H9 (cell line): ENCODE results near the gene PIP5K1A. TPM values are rescaled to one million over a fixed set of nuclear protein-coding genes. Genes with fewer than 3 reads are reported as not detected.
A peak's percentile ranks its signal among the peaks of the same experiment; 100 is the strongest.

ENCODE experiments used
- DNase-seq: peaks from one replicate; pipeline ENCODE4 v3.0.0-alpha.2; 2017
- H2AFZ ChIP-seq: one replicate; pipeline ENCODE4 v1.6.1; 2013; ENCODE audit warnings: mild to moderate bottlenecking, low read length, control low read depth, moderate library complexity
- H2AK5ac ChIP-seq: 2 replicates; pipeline ENCODE4 v1.6.1; 2013; ENCODE audit warnings: low read length, control low read depth, mixed read lengths; ENCODE audit not compliant: insufficient read length
- H2BK120ac ChIP-seq: one replicate; pipeline ENCODE4 v1.6.1; 2013; ENCODE audit warnings: low read depth, mild to moderate bottlenecking, low read length, control low read depth, inconsistent platforms; ENCODE audit not compliant: poor library complexity, severe bottlenecking
- H2BK12ac ChIP-seq: 2 replicates; pipeline ENCODE4 v1.6.1; 2013; ENCODE audit warnings: low read length, control low read depth, mixed read lengths, low read depth; ENCODE audit not compliant: insufficient read length
- H2BK15ac ChIP-seq: 2 replicates; pipeline ENCODE4 v1.6.1; 2013; ENCODE audit warnings: low read depth, low read length, control low read depth
- H2BK20ac ChIP-seq: one replicate; pipeline ENCODE4 v1.6.1; 2013; ENCODE audit warnings: low read depth, mild to moderate bottlenecking, low read length, control low read depth, inconsistent platforms; ENCODE audit not compliant: poor library complexity, severe bottlenecking
- H2BK5ac ChIP-seq: 2 replicates; pipeline ENCODE4 v1.6.1; 2013; ENCODE audit warnings: low read length, control low read depth, mixed read lengths; ENCODE audit not compliant: insufficient read length
- H3K14ac ChIP-seq: 2 replicates; pipeline ENCODE4 v1.6.1; 2013; ENCODE audit warnings: low read length, control low read depth; ENCODE audit not compliant: insufficient read depth
- H3K18ac ChIP-seq: 2 replicates; pipeline ENCODE4 v1.6.1; 2013; ENCODE audit warnings: low read depth, mild to moderate bottlenecking, mixed read lengths, low read length, control low read depth; ENCODE audit not compliant: insufficient read length
- H3K23ac ChIP-seq: 2 replicates; pipeline ENCODE4 v1.6.1; 2013; ENCODE audit warnings: low read length, control low read depth, mixed read lengths, low read depth; ENCODE audit not compliant: insufficient read length
- H3K23me2 ChIP-seq: 2 replicates; pipeline ENCODE4 v1.6.1; 2013; ENCODE audit warnings: low read depth, mild to moderate bottlenecking, mixed read lengths, low read length, control low read depth; ENCODE audit not compliant: insufficient read length, poor library complexity, severe bottlenecking
- H3K27ac ChIP-seq: 2 replicates; pipeline ENCODE4 v1.5.1; 2013; ENCODE audit warnings: low read length, control low read depth, mixed read lengths, low read depth; ENCODE audit not compliant: insufficient read length
- H3K27me3 ChIP-seq: 2 replicates; pipeline ENCODE4 v1.6.1; 2013; ENCODE audit warnings: low read length, control low read depth, inconsistent platforms; ENCODE audit not compliant: insufficient read depth
- H3K4ac ChIP-seq: 2 replicates; pipeline ENCODE4 v1.6.1; 2013; ENCODE audit warnings: low read depth, mild to moderate bottlenecking, control low read depth, inconsistent platforms, low read length, moderate library complexity
- H3K4me1 ChIP-seq: 2 replicates; pipeline ENCODE4 v1.6.1; 2013; ENCODE audit warnings: low read length, control low read depth, inconsistent platforms; ENCODE audit not compliant: insufficient read depth
- H3K4me2 ChIP-seq: 2 replicates; pipeline ENCODE4 v1.6.1; 2013; ENCODE audit warnings: low read length, control low read depth, mixed read lengths; ENCODE audit not compliant: insufficient read length, insufficient read depth
- H3K56ac ChIP-seq: 2 replicates; pipeline ENCODE4 v1.6.1; 2013; ENCODE audit warnings: low read depth, mild to moderate bottlenecking, mixed read lengths, low read length, control low read depth; ENCODE audit not compliant: insufficient read length
- H3K79me1 ChIP-seq: 2 replicates; pipeline ENCODE4 v1.6.1; 2013; ENCODE audit warnings: low read depth, mild to moderate bottlenecking, moderate library complexity, low read length, control low read depth, inconsistent platforms; ENCODE audit not compliant: insufficient read depth, poor library complexity, severe bottlenecking
- H3K79me2 ChIP-seq: 2 replicates; pipeline ENCODE4 v1.6.1; 2013; ENCODE audit warnings: low read length, control low read depth, inconsistent platforms; ENCODE audit not compliant: insufficient read depth
- H3K9ac ChIP-seq: 2 replicates; pipeline ENCODE4 v1.6.1; 2013; ENCODE audit warnings: low read length, control low read depth, mixed read lengths; ENCODE audit not compliant: insufficient read length; ENCODE audit errors: extremely low read depth
- H3K9me3 ChIP-seq: one replicate; pipeline ENCODE4 v1.6.1; 2013; ENCODE audit warnings: low read depth, low read length, inconsistent platforms; ENCODE audit not compliant: control insufficient read depth
- H3T11ph ChIP-seq: one replicate; pipeline ENCODE4 v1.6.1; 2013; ENCODE audit warnings: mild to moderate bottlenecking, low read length, control low read depth, inconsistent platforms
- H4K20me1 ChIP-seq: one replicate; pipeline ENCODE4 v1.6.1; 2013; ENCODE audit not compliant: control insufficient read depth, insufficient read length, insufficient read depth
- H4K5ac ChIP-seq: 2 replicates; pipeline ENCODE4 v1.6.1; 2013; ENCODE audit warnings: low read depth, mild to moderate bottlenecking, mixed read lengths, low read length, control low read depth; ENCODE audit not compliant: insufficient read length
- H4K8ac ChIP-seq: replicated peaks from 2 replicates; pipeline ENCODE4 v1.6.1; 2013; ENCODE audit warnings: low read length, control low read depth, mixed read lengths, low read depth; ENCODE audit not compliant: insufficient read length
- H4K91ac ChIP-seq: 2 replicates; pipeline ENCODE4 v1.6.1; 2013; ENCODE audit warnings: low read depth, mild to moderate bottlenecking, moderate library complexity, mixed read lengths, low read length, control low read depth; ENCODE audit not compliant: insufficient read length
- H3K27ac Mint-ChIP-seq, 3 experiments: 2 replicates in 2 of 3; 3 replicates in 1 of 3; pipeline ENCODE4 v1.8.0; 2020 to 2021; ENCODE audit warnings: mixed read lengths in 3 of 3, mild to moderate bottlenecking in 1 of 3, moderate library complexity in 1 of 3
- H3K27me3 Mint-ChIP-seq: 2 replicates; pipeline ENCODE4 v1.8.0; 2021; ENCODE audit warnings: low read depth, mild to moderate bottlenecking, moderate library complexity, mixed read lengths
- H3K36me3 Mint-ChIP-seq, 3 experiments: 2 replicates in 2 of 3; 3 replicates in 1 of 3; pipeline ENCODE4 v1.8.0; 2020 to 2021; ENCODE audit warnings: low read depth in 3 of 3, mixed read lengths in 3 of 3; ENCODE audit not compliant: insufficient read depth in 1 of 3
- H3K4me1 Mint-ChIP-seq, 2 experiments: 2 replicates each; pipeline ENCODE4 v1.8.0; 2020; ENCODE audit warnings: mixed read lengths in 2 of 2
- H3K4me3 Mint-ChIP-seq, 2 experiments: 2 replicates in 1 of 2; 3 replicates in 1 of 2; pipeline ENCODE4 v1.8.0; 2020 to 2021; ENCODE audit warnings: mild to moderate bottlenecking in 2 of 2, mixed read lengths in 2 of 2, moderate library complexity in 1 of 2
- H3K9me3 Mint-ChIP-seq, 2 experiments: 2 replicates in 1 of 2; 3 replicates in 1 of 2; pipeline ENCODE4 v1.8.0; 2020; ENCODE audit warnings: mild to moderate bottlenecking in 2 of 2, mixed read lengths in 2 of 2, moderate library complexity in 1 of 2
- WGBS: extraction: QIAGEN DNeasy Blood & Tissue Kit; methylation state at CpG from one replicate; pipeline ENCODE4 v1.1.7; 2013; ENCODE audit warnings: missing lambda C conversion rate, low lambda C conversion rate, mixed read lengths; ENCODE audit not compliant: insufficient read length; ENCODE audit errors: extremely low coverage; 5-methylcytosine and 5-hydroxymethylcytosine counted together
- total RNA-seq: library from RNA; stranded (reverse); gene quantifications from 2 replicates; pipeline ENCODE4 v1.2.1, GENCODE V29; 2021
- TF ChIP-seq, protein P1 (sequence below): fragments of 200-600 bp; sonication (generic); conservative IDR thresholded peaks from 3 replicates; pipeline ENCODE4 v1.8.0; 2021; ENCODE audit warnings: antibody characterized with exemption, mild to moderate bottlenecking

The PIP5K1A gene
- total RNA-seq, 1 experiment from 2014 or later = 94.6 TPM

DNA sequence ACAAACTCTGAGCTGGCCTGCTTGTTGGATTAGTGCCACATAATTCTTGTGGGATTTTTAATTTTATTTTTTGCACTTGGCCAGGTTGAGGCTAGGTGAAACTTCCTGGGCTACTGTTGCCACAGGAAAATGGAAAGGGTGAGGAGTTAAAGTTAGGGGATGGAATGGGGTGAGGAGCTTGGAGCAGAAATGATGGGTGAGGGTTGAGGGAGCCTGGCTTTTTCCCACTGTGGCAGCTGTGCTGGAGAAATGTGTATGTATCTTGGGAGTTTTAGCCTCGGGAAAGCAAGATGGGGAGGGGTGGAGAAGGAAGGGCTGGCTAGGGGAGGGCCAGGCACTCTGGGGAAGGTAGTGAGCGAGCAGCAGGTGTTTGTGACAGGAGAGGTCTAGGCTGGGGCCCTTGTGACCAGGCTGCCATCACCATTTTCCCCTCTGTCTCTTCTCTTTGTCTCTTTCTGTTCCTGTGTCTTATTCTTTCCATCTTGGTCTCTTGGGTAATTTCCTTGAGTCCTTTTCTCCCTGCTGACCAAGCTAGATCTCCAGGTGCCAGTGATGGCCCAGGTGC, 85.7 kb downstream of the PIP5K1A start:
- Histone ChIP-seq H3K79me1 (no peaks in the 10 kb centered on the region), H3K9me3 (no peaks in the 10 kb centered on the region), H3K18ac (no peak overlapping the region), H2BK120ac (no peak overlapping the region), H3K4ac (no peak overlapping the region), H4K5ac (no peak overlapping the region), H2BK12ac (no peak overlapping the region), H3K27ac (no peak overlapping the region), H2BK20ac (no peak overlapping the region), H2AFZ (no peak overlapping the region), H2BK15ac (no peak overlapping the region), H3K56ac (no peak overlapping the region), H4K20me1 (peaks cover 3% of the 10 kb centered on the region), H3K9ac (no peak overlapping the region), H3K4me2 (peak overlapping the region; percentile 59), H3K79me2 (peaks cover 8% of the 10 kb centered on the region; the same call in 1 of the 2 replicates), H3K23ac (no peak overlapping the region), H3K27me3 (no peaks in the 10 kb centered on the region), H3K4me1 (no peaks in the 10 kb centered on the region), H4K91ac (no peak overlapping the region), H3T11ph (no peak overlapping the region), H4K8ac (no peak overlapping the region), H2BK5ac (no peak overlapping the region), H2AK5ac (no peak overlapping the region), H3K23me2 (peaks cover 7% of the 10 kb centered on the region), H3K14ac (no peak overlapping the region)
- Mint-ChIP-seq H3K4me1 (peaks cover 22 to 31% of the 10 kb centered on the region in 2 experiments), H3K4me3 (peak overlapping the region; percentile 95 to 97), H3K36me3 (peaks cover 38 to 51% (median 46%) of the 10 kb centered on the region in 3 experiments), H3K27me3 (no peaks in the 10 kb centered on the region; the same call in 1 of the 2 replicates), H3K27ac (peak overlapping the region in 2 of 3 experiments; percentile 32 to 45; a peak in 3 of 7 replicates), H3K9me3 (no peaks in the 10 kb centered on the region)
- TF ChIP-seq, protein P1, sequence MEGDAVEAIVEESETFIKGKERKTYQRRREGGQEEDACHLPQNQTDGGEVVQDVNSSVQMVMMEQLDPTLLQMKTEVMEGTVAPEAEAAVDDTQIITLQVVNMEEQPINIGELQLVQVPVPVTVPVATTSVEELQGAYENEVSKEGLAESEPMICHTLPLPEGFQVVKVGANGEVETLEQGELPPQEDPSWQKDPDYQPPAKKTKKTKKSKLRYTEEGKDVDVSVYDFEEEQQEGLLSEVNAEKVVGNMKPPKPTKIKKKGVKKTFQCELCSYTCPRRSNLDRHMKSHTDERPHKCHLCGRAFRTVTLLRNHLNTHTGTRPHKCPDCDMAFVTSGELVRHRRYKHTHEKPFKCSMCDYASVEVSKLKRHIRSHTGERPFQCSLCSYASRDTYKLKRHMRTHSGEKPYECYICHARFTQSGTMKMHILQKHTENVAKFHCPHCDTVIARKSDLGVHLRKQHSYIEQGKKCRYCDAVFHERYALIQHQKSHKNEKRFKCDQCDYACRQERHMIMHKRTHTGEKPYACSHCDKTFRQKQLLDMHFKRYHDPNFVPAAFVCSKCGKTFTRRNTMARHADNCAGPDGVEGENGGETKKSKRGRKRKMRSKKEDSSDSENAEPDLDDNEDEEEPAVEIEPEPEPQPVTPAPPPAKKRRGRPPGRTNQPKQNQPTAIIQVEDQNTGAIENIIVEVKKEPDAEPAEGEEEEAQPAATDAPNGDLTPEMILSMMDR = no peak
- DNase-seq = no peak
- no CpG with 5 or more reads among the region's 2 CpGs for WGBS
